PC-3 (cell line): ENCODE data around the gene SLC25A34. TPM values are rescaled to one million over a fixed set of nuclear protein-coding genes. Genes with fewer than 3 reads are reported as not detected.

Experiments
- ATAC-seq: fragments of 200-7000 bp; cut with Tn5 transposase; 2 replicates; pipeline ENCODE4 v1.9.1; 2020; ENCODE audit warnings: mild to moderate bottlenecking, moderate library complexity
- BruUV-seq: library from RNA; stranded (reverse); fragments of 400-500 nt; replicated peaks from 2 replicates; lab custom pipeline; 2021; lab: Mats Ljungman, UMichigan
- CTCF ChIA-PET: fragments of 300-600 bp; sonication (Branson Sonifier 250); formaldehyde crosslinking; loops from one replicate; lab custom pipeline; 2022; ENCODE audit warnings: antibody characterized with exemption; lab: Charles Lee
- POLR2A ChIA-PET: fragments of 300-600 bp; sonication (Branson Sonifier 250); formaldehyde crosslinking; loops from one replicate; lab custom pipeline; 2022; ENCODE audit warnings: antibody characterized with exemption; ENCODE audit not compliant: unreplicated experiment; lab: Charles Lee
- DNase-seq: peaks from one replicate; pipeline ENCODE4 v3.0.0-alpha.2; 2015
- H2AFZ ChIP-seq: fragments of 300-600 bp; sonication (generic); 2 replicates; pipeline ENCODE4 v1.6.0; 2016; ENCODE audit warnings: antibody characterized with exemption, low read length
- H3F3A ChIP-seq: fragments of 300-600 bp; sonication (generic); one replicate; pipeline ENCODE4 v1.6.0; 2017; ENCODE audit warnings: antibody characterized with exemption, low read length, control low read depth, mild to moderate bottlenecking; ENCODE audit not compliant: unreplicated experiment
- H3K27ac ChIP-seq: fragments of 300-600 bp; sonication (generic); 2 replicates; pipeline ENCODE4 v1.5.1; 2016; ENCODE audit warnings: mild to moderate bottlenecking, low read length
- H3K27me3 ChIP-seq: fragments of 300-600 bp; sonication (generic); 2 replicates; pipeline ENCODE4 v1.6.1; 2016; ENCODE audit warnings: low read length, mixed read lengths
- H3K36me3 ChIP-seq: fragments of 300-600 bp; sonication (generic); 2 replicates; pipeline ENCODE4 v1.6.1; 2016; ENCODE audit warnings: low read depth, mixed run types, low read length, mixed read lengths
- H3K4me1 ChIP-seq: fragments of 300-600 bp; sonication (generic); 2 replicates; pipeline ENCODE4 v1.5.1; 2016; ENCODE audit warnings: low read length; ENCODE audit not compliant: insufficient read depth
- H3K4me2 ChIP-seq: fragments of 300-600 bp; sonication (generic); 2 replicates; pipeline ENCODE4 v1.6.0; 2016; ENCODE audit warnings: low read length
- H3K4me3 ChIP-seq: fragments of 300-600 bp; sonication (generic); 2 replicates; pipeline ENCODE4 v1.5.1; 2016; ENCODE audit warnings: mild to moderate bottlenecking, low read length, mixed read lengths
- H3K79me2 ChIP-seq: fragments of 300-600 bp; sonication (generic); 2 replicates; pipeline ENCODE4 v1.6.1; 2017; ENCODE audit warnings: low read length, mixed read lengths
- H3K9ac ChIP-seq: fragments of 300-600 bp; sonication (generic); 2 replicates; pipeline ENCODE4 v1.6.0; 2016; ENCODE audit warnings: mild to moderate bottlenecking, low read length
- H3K9me2 ChIP-seq: fragments of 300-600 bp; sonication (generic); replicated peaks from 2 replicates; pipeline ENCODE4 v1.6.1; 2016; ENCODE audit warnings: mixed run types, low read length, mixed read lengths
- H3K9me3 ChIP-seq: fragments of 300-600 bp; sonication (generic); 2 replicates; pipeline ENCODE4 v1.6.1; 2016; ENCODE audit warnings: low read length, mixed read lengths
- H4K20me1 ChIP-seq: fragments of 300-600 bp; sonication (generic); 2 replicates; pipeline ENCODE4 v1.6.1; 2016; ENCODE audit warnings: low read length, mixed read lengths
- EZH2 ChIP-seq: fragments of 300-600 bp; sonication (generic); IDR thresholded peaks from one replicate; pipeline ENCODE4 v1.6.1; 2017; ENCODE audit warnings: antibody characterized with exemption, mild to moderate bottlenecking, low read length; ENCODE audit not compliant: unreplicated experiment
- EZH2phosphoT487 ChIP-seq: fragments of 300-600 bp; sonication (generic); IDR thresholded peaks from 2 replicates; pipeline ENCODE4 v1.6.1; 2018; ENCODE audit warnings: mild to moderate bottlenecking, antibody characterized with exemption, low read length, borderline replicate concordance
- intact Hi-C: fragments of 100-400 bp; cut with micrococcal nuclease; formaldehyde crosslinking; loops from 2 replicates; pipeline ENCODE4 v1.9.0; 2023
- total RNA-seq: library from RNA; depleted of rRNA; stranded (reverse); fragments of >200 nt; gene quantifications from 2 replicates; pipeline ENCODE4 v1.2.3, GENCODE V29; 2014
- TF ChIP-seq, protein P1 (sequence below): fragments of 300-600 bp; sonication (generic); conservative IDR thresholded peaks from 2 replicates; pipeline ENCODE4 v1.5.1; 2017; ENCODE audit warnings: antibody characterized with exemption, low read depth, mild to moderate bottlenecking, low read length

Gene SLC25A34
- total RNA-seq, 1 experiment from 2014 or later = 0.44 TPM

DNA sequence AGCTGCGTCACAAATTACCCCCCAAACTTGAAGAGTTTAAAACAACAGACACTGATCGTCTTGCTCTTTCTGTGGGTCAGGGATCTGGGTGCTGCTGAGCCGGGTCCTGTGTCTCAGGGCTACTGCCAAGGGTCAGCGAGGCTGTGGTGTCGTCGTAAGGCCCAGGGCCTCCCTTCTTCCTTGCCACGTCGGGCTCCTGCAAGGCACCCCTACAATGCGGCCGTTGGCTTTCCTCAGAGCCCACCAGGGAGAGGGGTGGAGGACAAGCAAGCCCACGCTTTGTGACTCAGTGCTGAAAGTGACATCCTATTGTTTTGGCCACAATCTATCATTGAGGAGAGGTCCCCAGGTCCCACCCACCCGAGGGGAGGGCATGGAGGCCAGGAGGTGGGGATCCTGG is 14.9 kb downstream of the SLC25A34 start:
- ChIA-PET POLR2A (no interaction called here), CTCF (no interaction called here)
- no peak overlapping the region for H3K27ac ChIP-seq
- H3K9ac ChIP-seq = no peak overlapping the region
- no peak overlapping the region for H3K4me2 ChIP-seq
- intact Hi-C loops = no loop called here
- H2AFZ ChIP-seq = no peak overlapping the region
- no TSS peak for BruUV-seq
- H3K4me1 ChIP-seq = peaks cover 12% of the 10 kb centered on the region
- no peaks in the 10 kb centered on the region for H4K20me1 ChIP-seq
- ATAC-seq (no peak), DNase-seq (no peak)
- H3K36me3 ChIP-seq = no peaks in the 10 kb centered on the region
- no peaks in the 10 kb centered on the region for H3K27me3 ChIP-seq
- H3K79me2 ChIP-seq = no peaks in the 10 kb centered on the region
- H3K4me3 ChIP-seq = no peak overlapping the region
- TF ChIP-seq EZH2phosphoT487 = no peak
- TF ChIP-seq, protein P1, sequence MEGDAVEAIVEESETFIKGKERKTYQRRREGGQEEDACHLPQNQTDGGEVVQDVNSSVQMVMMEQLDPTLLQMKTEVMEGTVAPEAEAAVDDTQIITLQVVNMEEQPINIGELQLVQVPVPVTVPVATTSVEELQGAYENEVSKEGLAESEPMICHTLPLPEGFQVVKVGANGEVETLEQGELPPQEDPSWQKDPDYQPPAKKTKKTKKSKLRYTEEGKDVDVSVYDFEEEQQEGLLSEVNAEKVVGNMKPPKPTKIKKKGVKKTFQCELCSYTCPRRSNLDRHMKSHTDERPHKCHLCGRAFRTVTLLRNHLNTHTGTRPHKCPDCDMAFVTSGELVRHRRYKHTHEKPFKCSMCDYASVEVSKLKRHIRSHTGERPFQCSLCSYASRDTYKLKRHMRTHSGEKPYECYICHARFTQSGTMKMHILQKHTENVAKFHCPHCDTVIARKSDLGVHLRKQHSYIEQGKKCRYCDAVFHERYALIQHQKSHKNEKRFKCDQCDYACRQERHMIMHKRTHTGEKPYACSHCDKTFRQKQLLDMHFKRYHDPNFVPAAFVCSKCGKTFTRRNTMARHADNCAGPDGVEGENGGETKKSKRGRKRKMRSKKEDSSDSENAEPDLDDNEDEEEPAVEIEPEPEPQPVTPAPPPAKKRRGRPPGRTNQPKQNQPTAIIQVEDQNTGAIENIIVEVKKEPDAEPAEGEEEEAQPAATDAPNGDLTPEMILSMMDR = no peak
- TF ChIP-seq EZH2 = no peak
- H3K9me2 ChIP-seq = no peaks in the 10 kb centered on the region
- no peaks in the 10 kb centered on the region for H3F3A ChIP-seq
- H3K9me3 ChIP-seq = no peaks in the 10 kb centered on the region

DNA sequence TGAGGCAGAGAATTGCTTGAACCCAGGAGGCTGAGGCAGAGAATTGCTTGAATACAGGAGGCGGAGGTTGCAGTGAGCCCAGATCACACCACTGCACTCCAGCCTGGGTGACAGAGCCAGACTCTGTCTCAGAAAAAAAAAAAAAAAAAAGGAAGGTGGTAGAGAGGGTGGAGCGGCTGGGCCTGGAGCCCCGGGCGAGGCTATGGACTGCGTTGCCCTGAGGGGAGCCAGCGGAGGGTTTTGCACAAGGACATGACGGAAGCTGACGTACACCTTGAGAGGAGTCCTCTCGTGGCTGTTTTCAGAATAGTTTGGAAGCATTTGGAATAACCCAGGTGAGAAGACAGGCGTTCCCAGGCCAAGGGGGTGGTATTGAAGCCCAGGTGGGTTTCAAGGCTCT is 15.7 kb downstream of the SLC25A34 start:
- peaks cover 19% of the 10 kb centered on the region for H3K4me1 ChIP-seq
- H3K27me3 ChIP-seq = no peaks in the 10 kb centered on the region
- ChIA-PET CTCF (no interaction called here), POLR2A (no interaction called here)
- H3K9ac ChIP-seq = no peak overlapping the region
- H3F3A ChIP-seq = no peaks in the 10 kb centered on the region
- no peaks in the 10 kb centered on the region for H3K79me2 ChIP-seq
- no TSS peak for BruUV-seq
- H2AFZ ChIP-seq = no peak overlapping the region
- no peak for ATAC-seq
- H3K9me3 ChIP-seq = no peaks in the 10 kb centered on the region
- no peak overlapping the region for H3K27ac ChIP-seq
- H3K4me3 ChIP-seq = no peak overlapping the region
- no peaks in the 10 kb centered on the region for H3K36me3 ChIP-seq
- H4K20me1 ChIP-seq = no peaks in the 10 kb centered on the region
- H3K9me2 ChIP-seq = no peaks in the 10 kb centered on the region
- H3K4me2 ChIP-seq = no peak overlapping the region
- intact Hi-C loops = no loop called here
- TF ChIP-seq EZH2 = no peak
- TF ChIP-seq, protein P1 = no peak
- TF ChIP-seq EZH2phosphoT487 = no peak
- no peak for DNase-seq

DNA sequence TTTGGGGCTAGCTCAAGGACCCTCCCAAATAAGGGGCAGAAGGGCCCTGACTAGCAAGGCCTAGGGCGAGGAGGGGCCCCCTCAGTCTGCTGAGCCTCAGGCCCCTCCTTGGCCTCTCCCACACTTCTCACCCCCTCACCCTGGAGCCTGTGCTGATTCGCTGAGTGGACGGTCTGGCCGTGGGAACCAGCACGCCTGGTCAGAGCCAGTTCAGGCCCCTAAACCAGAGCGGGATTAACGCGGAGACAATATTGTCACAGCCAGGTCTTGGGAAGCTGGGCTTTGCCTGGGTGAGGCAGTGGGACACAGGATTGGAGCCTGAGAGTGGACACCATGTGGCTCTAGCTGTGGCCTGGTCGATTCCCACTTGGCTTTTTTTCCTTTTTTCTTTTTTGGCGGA is 17.7 kb downstream of the SLC25A34 start:
- ChIA-PET POLR2A (no interaction called here), CTCF (no interaction called here)
- TF ChIP-seq EZH2 (no peak), EZH2phosphoT487 (no peak)
- TF ChIP-seq, protein P1 = no peak
- H3K27me3 ChIP-seq = no peaks in the 10 kb centered on the region
- H4K20me1 ChIP-seq = no peaks in the 10 kb centered on the region
- no peaks in the 10 kb centered on the region for H3F3A ChIP-seq
- H3K9ac ChIP-seq = no peak overlapping the region
- H3K9me2 ChIP-seq = no peaks in the 10 kb centered on the region
- no peak overlapping the region for H3K4me2 ChIP-seq
- intact Hi-C loops = no loop called here
- H3K36me3 ChIP-seq = no peaks in the 10 kb centered on the region
- no peak overlapping the region for H3K4me3 ChIP-seq
- H3K9me3 ChIP-seq = no peaks in the 10 kb centered on the region
- DNase-seq (no peak), ATAC-seq (no peak)
- H3K27ac ChIP-seq = no peak overlapping the region
- no TSS peak for BruUV-seq
- no peaks in the 10 kb centered on the region for H3K79me2 ChIP-seq
- H3K4me1 ChIP-seq = peaks cover 32% of the 10 kb centered on the region
- H2AFZ ChIP-seq = no peak overlapping the region
